WTC11 (cell line): Measurements from ENCODE around the gene CNGA4. TPM values are rescaled to one million over a fixed set of nuclear protein-coding genes. Genes with fewer than 3 reads are reported as not detected.

Source experiments
- ATAC-seq: fragments of 200-7000 bp; cut with Tn5 transposase; 2 replicates; pipeline ENCODE4 v1.10.0; 2021; ENCODE audit warnings: mild to moderate bottlenecking, moderate library complexity
- CTCF ChIA-PET: fragments of 300-600 bp; sonication (Branson Sonifier 250); formaldehyde crosslinking; loops from one replicate; lab custom pipeline; 2021; ENCODE audit warnings: antibody characterized with exemption; lab: Charles Lee
- POLR2A ChIA-PET: fragments of 350-600 bp; sonication (Branson Sonifier 250); formaldehyde crosslinking; loops from one replicate; lab custom pipeline; 2021; ENCODE audit warnings: antibody characterized with exemption; lab: Charles Lee
- DNase-seq: peaks from one replicate; pipeline ENCODE4 v3.0.0; 2021; ENCODE audit warnings: low spot score
- H3K27ac Mint-ChIP-seq: 2 replicates; pipeline ENCODE4 v1.8.0; 2021; ENCODE audit warnings: mixed read lengths
- H3K27me3 Mint-ChIP-seq: 2 replicates; pipeline ENCODE4 v1.8.0; 2021; ENCODE audit warnings: low read depth, mild to moderate bottlenecking, moderate library complexity, mixed read lengths
- H3K36me3 Mint-ChIP-seq: 2 replicates; pipeline ENCODE4 v1.8.0; 2021; ENCODE audit warnings: mixed read lengths
- H3K4me1 Mint-ChIP-seq: 2 replicates; pipeline ENCODE4 v1.8.0; 2022; ENCODE audit warnings: mixed read lengths
- H3K4me3 Mint-ChIP-seq: 2 replicates; pipeline ENCODE4 v1.8.0; 2021; ENCODE audit warnings: mild to moderate bottlenecking, moderate library complexity, mixed read lengths
- H3K9me3 Mint-ChIP-seq: 2 replicates; pipeline ENCODE4 v1.8.0; 2021; ENCODE audit warnings: mixed read lengths
- ATF1 ChIP-seq: sonication (generic); formaldehyde crosslinking; IDR thresholded peaks from 2 replicates; pipeline ENCODE4 v1.8.1; 2023; ENCODE audit warnings: mild to moderate bottlenecking, moderate library complexity, missing genetic modification reagents
- GRHL2 ChIP-seq: fragments of 250-450 bp; sonication (Bioruptor Pico); IDR thresholded peaks from 2 replicates; pipeline ENCODE4 v1.8.0; 2022; ENCODE audit warnings: mild to moderate bottlenecking, moderate library complexity; ENCODE audit not compliant: insufficient replicate concordance, severe bottlenecking
- NR1H2 ChIP-seq: sonication (generic); formaldehyde crosslinking; IDR thresholded peaks from 2 replicates; pipeline ENCODE4 v1.9.0; 2021; ENCODE audit warnings: mild to moderate bottlenecking, moderate library complexity, missing genetic modification reagents
- RELA ChIP-seq: sonication (generic); formaldehyde crosslinking; IDR thresholded peaks from 2 replicates; pipeline ENCODE4 v1.8.1; 2022; ENCODE audit warnings: missing genetic modification reagents, mild to moderate bottlenecking, borderline replicate concordance
- SOX15 ChIP-seq: fragments of 250-450 bp; sonication (Bioruptor Pico); IDR thresholded peaks from 2 replicates; pipeline ENCODE4 v1.9.0; 2021; ENCODE audit warnings: mild to moderate bottlenecking
- TCF7 ChIP-seq: sonication (generic); formaldehyde crosslinking; IDR thresholded peaks from 2 replicates; pipeline ENCODE4 v1.8.0; 2022; ENCODE audit warnings: mild to moderate bottlenecking, low read depth, missing genetic modification reagents, moderate library complexity
- ZNF138 ChIP-seq: sonication (generic); formaldehyde crosslinking; conservative IDR thresholded peaks from 2 replicates; pipeline ENCODE4 v1.8.1; 2022; ENCODE audit warnings: mild to moderate bottlenecking, moderate library complexity, missing genetic modification reagents
- total RNA-seq: library from RNA; stranded (reverse); gene quantifications from 3 replicates; pipeline ENCODE4 v1.2.3, GENCODE V29; 2021
- TF ChIP-seq, protein P1 (sequence below): sonication (generic); formaldehyde crosslinking; IDR thresholded peaks from 2 replicates; pipeline ENCODE4 v1.8.1; 2022; ENCODE audit warnings: mild to moderate bottlenecking, missing genetic modification reagents, moderate library complexity, borderline replicate concordance
- TF ChIP-seq, protein P2 (sequence below): sonication (generic); formaldehyde crosslinking; conservative IDR thresholded peaks from 2 replicates; pipeline ENCODE4 v1.8.1; 2022; ENCODE audit warnings: mild to moderate bottlenecking, missing genetic modification reagents
- TF ChIP-seq, protein P3 (sequence below): fragments of 250-450 bp; sonication (Bioruptor Pico); IDR thresholded peaks from 2 replicates; pipeline ENCODE4 v1.9.0; 2021; ENCODE audit warnings: mild to moderate bottlenecking
- TF ChIP-seq, protein P4 (sequence below): sonication (generic); formaldehyde crosslinking; IDR thresholded peaks from 2 replicates; pipeline ENCODE4 v1.8.1; 2023; ENCODE audit warnings: mild to moderate bottlenecking, missing genetic modification reagents
- TF ChIP-seq, protein P5 (sequence below): sonication (generic); formaldehyde crosslinking; IDR thresholded peaks from 2 replicates; pipeline ENCODE4 v1.8.1; 2023; ENCODE audit warnings: mild to moderate bottlenecking, missing genetic modification reagents, borderline replicate concordance
- TF ChIP-seq, protein P6 (sequence below): sonication (generic); formaldehyde crosslinking; IDR thresholded peaks from 2 replicates; pipeline ENCODE4 v1.8.0; 2022; ENCODE audit warnings: mild to moderate bottlenecking, missing genetic modification reagents
- TF ChIP-seq, protein P7 (sequence below): fragments of 250-450 bp; sonication (Bioruptor Pico); IDR thresholded peaks from 2 replicates; pipeline ENCODE4 v1.9.0; 2021; ENCODE audit warnings: mild to moderate bottlenecking
- TF ChIP-seq, protein P8 (sequence below): sonication (generic); formaldehyde crosslinking; IDR thresholded peaks from 2 replicates; pipeline ENCODE4 v1.8.1; 2023; ENCODE audit warnings: mild to moderate bottlenecking, missing genetic modification reagents, moderate library complexity
- TF ChIP-seq, protein P9 (sequence below): sonication (generic); formaldehyde crosslinking; IDR thresholded peaks from 2 replicates; pipeline ENCODE4 v1.8.0; 2023; ENCODE audit warnings: mild to moderate bottlenecking, missing genetic modification reagents
- TF ChIP-seq, protein P10 (sequence below): sonication (generic); formaldehyde crosslinking; IDR thresholded peaks from 2 replicates; pipeline ENCODE4 v1.8.1; 2023; ENCODE audit warnings: mild to moderate bottlenecking, missing genetic modification reagents

Gene CNGA4
- total RNA-seq, 1 experiment from 2014 or later: 0.35 TPM

DNA sequence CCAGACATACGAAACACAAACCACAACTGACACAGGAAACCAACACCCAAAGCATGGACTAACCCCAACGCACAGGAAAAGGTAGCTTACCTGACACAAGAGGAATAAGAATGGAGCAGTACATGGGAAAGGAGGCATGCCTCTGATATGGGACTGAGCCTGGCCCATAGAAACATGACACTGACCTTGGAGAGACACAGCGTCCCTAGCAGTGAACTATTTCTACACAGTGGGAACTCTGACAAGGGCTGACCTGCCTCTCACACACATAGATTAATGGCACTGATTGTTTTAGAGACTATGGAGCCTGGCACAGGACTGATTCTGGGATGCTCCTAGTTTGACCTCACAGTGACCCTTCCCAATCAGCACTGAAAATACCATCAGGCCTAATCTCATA is 32.7 kb downstream of the CNGA4 start:
- Mint-ChIP-seq H3K9me3 (no peaks in the 10 kb centered on the region), H3K27me3 (peaks cover 47% of the 10 kb centered on the region), H3K36me3 (no peaks in the 10 kb centered on the region), H3K4me3 (no peak overlapping the region)
- CTCF ChIA-PET: interaction anchor here (1.4 to 5.8 kb wide), 8 partner anchors 10 to 91 kb away, joined by 3 to 82 read pairs (median 18); partner anchors contain the start of gene CCKBR
- TF ChIP-seq NR1H2 (CRISPR knock-in tag) (no peak), ZNF138 (CRISPR knock-in tag) (no peak), ATF1 (CRISPR knock-in tag) (no peak), GRHL2 (no peak)
- TF ChIP-seq, protein P1, sequence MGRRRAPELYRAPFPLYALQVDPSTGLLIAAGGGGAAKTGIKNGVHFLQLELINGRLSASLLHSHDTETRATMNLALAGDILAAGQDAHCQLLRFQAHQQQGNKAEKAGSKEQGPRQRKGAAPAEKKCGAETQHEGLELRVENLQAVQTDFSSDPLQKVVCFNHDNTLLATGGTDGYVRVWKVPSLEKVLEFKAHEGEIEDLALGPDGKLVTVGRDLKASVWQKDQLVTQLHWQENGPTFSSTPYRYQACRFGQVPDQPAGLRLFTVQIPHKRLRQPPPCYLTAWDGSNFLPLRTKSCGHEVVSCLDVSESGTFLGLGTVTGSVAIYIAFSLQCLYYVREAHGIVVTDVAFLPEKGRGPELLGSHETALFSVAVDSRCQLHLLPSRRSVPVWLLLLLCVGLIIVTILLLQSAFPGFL (CRISPR knock-in tag): no peak
- TF ChIP-seq, protein P2, sequence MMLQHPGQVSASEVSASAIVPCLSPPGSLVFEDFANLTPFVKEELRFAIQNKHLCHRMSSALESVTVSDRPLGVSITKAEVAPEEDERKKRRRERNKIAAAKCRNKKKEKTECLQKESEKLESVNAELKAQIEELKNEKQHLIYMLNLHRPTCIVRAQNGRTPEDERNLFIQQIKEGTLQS (CRISPR knock-in tag): no peak
- TF ChIP-seq, protein P3, sequence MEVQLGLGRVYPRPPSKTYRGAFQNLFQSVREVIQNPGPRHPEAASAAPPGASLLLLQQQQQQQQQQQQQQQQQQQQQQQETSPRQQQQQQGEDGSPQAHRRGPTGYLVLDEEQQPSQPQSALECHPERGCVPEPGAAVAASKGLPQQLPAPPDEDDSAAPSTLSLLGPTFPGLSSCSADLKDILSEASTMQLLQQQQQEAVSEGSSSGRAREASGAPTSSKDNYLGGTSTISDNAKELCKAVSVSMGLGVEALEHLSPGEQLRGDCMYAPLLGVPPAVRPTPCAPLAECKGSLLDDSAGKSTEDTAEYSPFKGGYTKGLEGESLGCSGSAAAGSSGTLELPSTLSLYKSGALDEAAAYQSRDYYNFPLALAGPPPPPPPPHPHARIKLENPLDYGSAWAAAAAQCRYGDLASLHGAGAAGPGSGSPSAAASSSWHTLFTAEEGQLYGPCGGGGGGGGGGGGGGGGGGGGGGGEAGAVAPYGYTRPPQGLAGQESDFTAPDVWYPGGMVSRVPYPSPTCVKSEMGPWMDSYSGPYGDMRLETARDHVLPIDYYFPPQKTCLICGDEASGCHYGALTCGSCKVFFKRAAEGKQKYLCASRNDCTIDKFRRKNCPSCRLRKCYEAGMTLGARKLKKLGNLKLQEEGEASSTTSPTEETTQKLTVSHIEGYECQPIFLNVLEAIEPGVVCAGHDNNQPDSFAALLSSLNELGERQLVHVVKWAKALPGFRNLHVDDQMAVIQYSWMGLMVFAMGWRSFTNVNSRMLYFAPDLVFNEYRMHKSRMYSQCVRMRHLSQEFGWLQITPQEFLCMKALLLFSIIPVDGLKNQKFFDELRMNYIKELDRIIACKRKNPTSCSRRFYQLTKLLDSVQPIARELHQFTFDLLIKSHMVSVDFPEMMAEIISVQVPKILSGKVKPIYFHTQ (CRISPR knock-in tag): no peak
- TF ChIP-seq, protein P4, sequence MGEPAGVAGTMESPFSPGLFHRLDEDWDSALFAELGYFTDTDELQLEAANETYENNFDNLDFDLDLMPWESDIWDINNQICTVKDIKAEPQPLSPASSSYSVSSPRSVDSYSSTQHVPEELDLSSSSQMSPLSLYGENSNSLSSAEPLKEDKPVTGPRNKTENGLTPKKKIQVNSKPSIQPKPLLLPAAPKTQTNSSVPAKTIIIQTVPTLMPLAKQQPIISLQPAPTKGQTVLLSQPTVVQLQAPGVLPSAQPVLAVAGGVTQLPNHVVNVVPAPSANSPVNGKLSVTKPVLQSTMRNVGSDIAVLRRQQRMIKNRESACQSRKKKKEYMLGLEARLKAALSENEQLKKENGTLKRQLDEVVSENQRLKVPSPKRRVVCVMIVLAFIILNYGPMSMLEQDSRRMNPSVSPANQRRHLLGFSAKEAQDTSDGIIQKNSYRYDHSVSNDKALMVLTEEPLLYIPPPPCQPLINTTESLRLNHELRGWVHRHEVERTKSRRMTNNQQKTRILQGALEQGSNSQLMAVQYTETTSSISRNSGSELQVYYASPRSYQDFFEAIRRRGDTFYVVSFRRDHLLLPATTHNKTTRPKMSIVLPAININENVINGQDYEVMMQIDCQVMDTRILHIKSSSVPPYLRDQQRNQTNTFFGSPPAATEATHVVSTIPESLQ (CRISPR knock-in tag): no peak
- TF ChIP-seq, protein P5, sequence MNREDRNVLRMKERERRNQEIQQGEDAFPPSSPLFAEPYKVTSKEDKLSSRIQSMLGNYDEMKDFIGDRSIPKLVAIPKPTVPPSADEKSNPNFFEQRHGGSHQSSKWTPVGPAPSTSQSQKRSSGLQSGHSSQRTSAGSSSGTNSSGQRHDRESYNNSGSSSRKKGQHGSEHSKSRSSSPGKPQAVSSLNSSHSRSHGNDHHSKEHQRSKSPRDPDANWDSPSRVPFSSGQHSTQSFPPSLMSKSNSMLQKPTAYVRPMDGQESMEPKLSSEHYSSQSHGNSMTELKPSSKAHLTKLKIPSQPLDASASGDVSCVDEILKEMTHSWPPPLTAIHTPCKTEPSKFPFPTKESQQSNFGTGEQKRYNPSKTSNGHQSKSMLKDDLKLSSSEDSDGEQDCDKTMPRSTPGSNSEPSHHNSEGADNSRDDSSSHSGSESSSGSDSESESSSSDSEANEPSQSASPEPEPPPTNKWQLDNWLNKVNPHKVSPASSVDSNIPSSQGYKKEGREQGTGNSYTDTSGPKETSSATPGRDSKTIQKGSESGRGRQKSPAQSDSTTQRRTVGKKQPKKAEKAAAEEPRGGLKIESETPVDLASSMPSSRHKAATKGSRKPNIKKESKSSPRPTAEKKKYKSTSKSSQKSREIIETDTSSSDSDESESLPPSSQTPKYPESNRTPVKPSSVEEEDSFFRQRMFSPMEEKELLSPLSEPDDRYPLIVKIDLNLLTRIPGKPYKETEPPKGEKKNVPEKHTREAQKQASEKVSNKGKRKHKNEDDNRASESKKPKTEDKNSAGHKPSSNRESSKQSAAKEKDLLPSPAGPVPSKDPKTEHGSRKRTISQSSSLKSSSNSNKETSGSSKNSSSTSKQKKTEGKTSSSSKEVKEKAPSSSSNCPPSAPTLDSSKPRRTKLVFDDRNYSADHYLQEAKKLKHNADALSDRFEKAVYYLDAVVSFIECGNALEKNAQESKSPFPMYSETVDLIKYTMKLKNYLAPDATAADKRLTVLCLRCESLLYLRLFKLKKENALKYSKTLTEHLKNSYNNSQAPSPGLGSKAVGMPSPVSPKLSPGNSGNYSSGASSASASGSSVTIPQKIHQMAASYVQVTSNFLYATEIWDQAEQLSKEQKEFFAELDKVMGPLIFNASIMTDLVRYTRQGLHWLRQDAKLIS (CRISPR knock-in tag): no peak
- TF ChIP-seq, all 79 proteins: peak for 0
- Mint-ChIP-seq H3K27ac (no peak overlapping the region), H3K4me1 (peaks cover 7% of the 10 kb centered on the region; the same call in 1 of the 2 replicates)
- no peak; the same call in 1 of the 2 replicates for ATAC-seq
- POLR2A ChIA-PET: no interaction called here
- no peak for DNase-seq

DNA sequence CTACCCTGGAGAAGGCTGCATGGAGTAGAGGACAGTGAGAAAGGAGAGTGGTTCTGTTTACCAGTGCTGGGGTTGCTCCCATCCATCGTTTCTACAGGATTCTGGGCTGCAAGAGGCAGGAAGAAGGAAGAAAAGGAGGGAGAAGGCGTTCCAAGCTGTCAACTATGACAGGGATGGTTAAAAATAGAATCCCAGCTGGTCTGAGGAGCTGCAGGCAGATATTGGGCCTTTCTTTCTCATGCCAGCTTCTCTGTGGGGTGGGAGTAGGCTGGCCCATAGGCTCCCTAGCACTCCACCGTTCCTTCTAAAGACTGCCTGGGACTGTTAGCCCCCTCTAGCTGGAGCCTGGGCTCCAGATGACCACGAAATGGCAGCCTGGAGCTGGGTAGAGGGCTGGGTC is 34.3 kb downstream of the CNGA4 start:
- Mint-ChIP-seq H3K27ac (no peak overlapping the region), H3K36me3 (no peaks in the 10 kb centered on the region), H3K9me3 (no peaks in the 10 kb centered on the region), H3K4me3 (no peak overlapping the region), H3K4me1 (peaks cover 7% of the 10 kb centered on the region; the same call in 1 of the 2 replicates), H3K27me3 (peaks cover 62% of the 10 kb centered on the region)
- DNase-seq: no peak
- ChIA-PET CTCF (interaction anchor here (0.8 to 2.9 kb wide), 9 partner anchors 9 to 170 kb away, joined by 3 to 12 read pairs (median 8); no protein-coding TSS in a partner anchor), POLR2A (no interaction called here)
- ATAC-seq: peak; percentile 38; the same call in 1 of the 2 replicates
- TF ChIP-seq RELA (CRISPR knock-in tag) (no peak), TCF7 (CRISPR knock-in tag) (no peak), SOX15 (CRISPR knock-in tag) (no peak)
- TF ChIP-seq, protein P6, sequence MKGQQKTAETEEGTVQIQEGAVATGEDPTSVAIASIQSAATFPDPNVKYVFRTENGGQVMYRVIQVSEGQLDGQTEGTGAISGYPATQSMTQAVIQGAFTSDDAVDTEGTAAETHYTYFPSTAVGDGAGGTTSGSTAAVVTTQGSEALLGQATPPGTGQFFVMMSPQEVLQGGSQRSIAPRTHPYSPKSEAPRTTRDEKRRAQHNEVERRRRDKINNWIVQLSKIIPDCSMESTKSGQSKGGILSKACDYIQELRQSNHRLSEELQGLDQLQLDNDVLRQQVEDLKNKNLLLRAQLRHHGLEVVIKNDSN (CRISPR knock-in tag): no peak
- TF ChIP-seq, protein P7, sequence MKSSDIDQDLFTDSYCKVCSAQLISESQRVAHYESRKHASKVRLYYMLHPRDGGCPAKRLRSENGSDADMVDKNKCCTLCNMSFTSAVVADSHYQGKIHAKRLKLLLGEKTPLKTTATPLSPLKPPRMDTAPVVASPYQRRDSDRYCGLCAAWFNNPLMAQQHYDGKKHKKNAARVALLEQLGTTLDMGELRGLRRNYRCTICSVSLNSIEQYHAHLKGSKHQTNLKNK: no peak
- TF ChIP-seq, protein P8, sequence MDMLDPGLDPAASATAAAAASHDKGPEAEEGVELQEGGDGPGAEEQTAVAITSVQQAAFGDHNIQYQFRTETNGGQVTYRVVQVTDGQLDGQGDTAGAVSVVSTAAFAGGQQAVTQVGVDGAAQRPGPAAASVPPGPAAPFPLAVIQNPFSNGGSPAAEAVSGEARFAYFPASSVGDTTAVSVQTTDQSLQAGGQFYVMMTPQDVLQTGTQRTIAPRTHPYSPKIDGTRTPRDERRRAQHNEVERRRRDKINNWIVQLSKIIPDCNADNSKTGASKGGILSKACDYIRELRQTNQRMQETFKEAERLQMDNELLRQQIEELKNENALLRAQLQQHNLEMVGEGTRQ (CRISPR knock-in tag): no peak
- TF ChIP-seq, protein P9, sequence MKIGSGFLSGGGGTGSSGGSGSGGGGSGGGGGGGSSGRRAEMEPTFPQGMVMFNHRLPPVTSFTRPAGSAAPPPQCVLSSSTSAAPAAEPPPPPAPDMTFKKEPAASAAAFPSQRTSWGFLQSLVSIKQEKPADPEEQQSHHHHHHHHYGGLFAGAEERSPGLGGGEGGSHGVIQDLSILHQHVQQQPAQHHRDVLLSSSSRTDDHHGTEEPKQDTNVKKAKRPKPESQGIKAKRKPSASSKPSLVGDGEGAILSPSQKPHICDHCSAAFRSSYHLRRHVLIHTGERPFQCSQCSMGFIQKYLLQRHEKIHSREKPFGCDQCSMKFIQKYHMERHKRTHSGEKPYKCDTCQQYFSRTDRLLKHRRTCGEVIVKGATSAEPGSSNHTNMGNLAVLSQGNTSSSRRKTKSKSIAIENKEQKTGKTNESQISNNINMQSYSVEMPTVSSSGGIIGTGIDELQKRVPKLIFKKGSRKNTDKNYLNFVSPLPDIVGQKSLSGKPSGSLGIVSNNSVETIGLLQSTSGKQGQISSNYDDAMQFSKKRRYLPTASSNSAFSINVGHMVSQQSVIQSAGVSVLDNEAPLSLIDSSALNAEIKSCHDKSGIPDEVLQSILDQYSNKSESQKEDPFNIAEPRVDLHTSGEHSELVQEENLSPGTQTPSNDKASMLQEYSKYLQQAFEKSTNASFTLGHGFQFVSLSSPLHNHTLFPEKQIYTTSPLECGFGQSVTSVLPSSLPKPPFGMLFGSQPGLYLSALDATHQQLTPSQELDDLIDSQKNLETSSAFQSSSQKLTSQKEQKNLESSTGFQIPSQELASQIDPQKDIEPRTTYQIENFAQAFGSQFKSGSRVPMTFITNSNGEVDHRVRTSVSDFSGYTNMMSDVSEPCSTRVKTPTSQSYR (CRISPR knock-in tag): no peak
- TF ChIP-seq, protein P10, sequence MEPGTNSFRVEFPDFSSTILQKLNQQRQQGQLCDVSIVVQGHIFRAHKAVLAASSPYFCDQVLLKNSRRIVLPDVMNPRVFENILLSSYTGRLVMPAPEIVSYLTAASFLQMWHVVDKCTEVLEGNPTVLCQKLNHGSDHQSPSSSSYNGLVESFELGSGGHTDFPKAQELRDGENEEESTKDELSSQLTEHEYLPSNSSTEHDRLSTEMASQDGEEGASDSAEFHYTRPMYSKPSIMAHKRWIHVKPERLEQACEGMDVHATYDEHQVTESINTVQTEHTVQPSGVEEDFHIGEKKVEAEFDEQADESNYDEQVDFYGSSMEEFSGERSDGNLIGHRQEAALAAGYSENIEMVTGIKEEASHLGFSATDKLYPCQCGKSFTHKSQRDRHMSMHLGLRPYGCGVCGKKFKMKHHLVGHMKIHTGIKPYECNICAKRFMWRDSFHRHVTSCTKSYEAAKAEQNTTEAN (CRISPR knock-in tag): no peak
